GM19328 (cell line): Measurements from ENCODE around the gene TIGD4.
"Not testable (repeated sequence)": the region's sequence is repeated elsewhere in the genome, so short reads cannot be mapped to it uniquely, and the experiment has no call there.

Source experiments
- ATAC-seq: cut with Tn5 transposase; IDR thresholded peaks from one replicate; pipeline ENCODE4 v1.9.1; 2021; ENCODE audit warnings: mild to moderate bottlenecking, moderate library complexity; ENCODE audit not compliant: unreplicated experiment

TIGD4 gene

GRCh38 chr4:152784490-152785350, 5.2 kb upstream of the TIGD4 start:
- no peak for ATAC-seq

- ATAC-seq = peak; percentile 18
These were observed 793 bp upstream of the TIGD4 start for GRCh38 chr4:152780267-152780778.

GRCh38 chr4:152778656-152779512, 646 bp downstream of the TIGD4 start:
- ATAC-seq = peak; percentile 20

GRCh38 chr4:152777488-152777887, 2.0 kb downstream of the TIGD4 start:
- no peak for ATAC-seq

GRCh38 chr4:152776352-152776751, 3.2 kb downstream of the TIGD4 start:
- ATAC-seq = no peak

GRCh38 chr4:152773953-152774352, 5.6 kb downstream of the TIGD4 start:
- no peak for ATAC-seq

GRCh38 chr4:152773339-152773738, 6.2 kb downstream of the TIGD4 start:
- no peak for ATAC-seq

- peak; percentile 82 for ATAC-seq
These were observed 7.6 kb downstream of the TIGD4 start for GRCh38 chr4:152771741-152772533.

GRCh38 chr4:152765069-152765737, 14.3 kb downstream of the TIGD4 start:
- not testable (repeated sequence) for ATAC-seq

GRCh38 chr4:152763796-152764195, 15.7 kb downstream of the TIGD4 start:
- ATAC-seq = no peak

GRCh38 chr4:152748619-152749018, 30.9 kb downstream of the TIGD4 start:
- no peak for ATAC-seq

GRCh38 chr4:152747444-152747843, 32.1 kb downstream of the TIGD4 start:
- no peak for ATAC-seq

- ATAC-seq = no peak
These were observed 40.7 kb downstream of the TIGD4 start for GRCh38 chr4:152738827-152739226.

- ATAC-seq = no peak
These were observed 43.6 kb downstream of the TIGD4 start for GRCh38 chr4:152735906-152736305.

GRCh38 chr4:152735396-152735859, 44.1 kb downstream of the TIGD4 start:
- ATAC-seq = no peak

GRCh38 chr4:152734699-152735050, 44.9 kb downstream of the TIGD4 start:
- ATAC-seq = no peak

GRCh38 chr4:152734015-152734698, 45.4 kb downstream of the TIGD4 start:
- no peak for ATAC-seq

- ATAC-seq = no peak
These were observed 47.5 kb downstream of the TIGD4 start for GRCh38 chr4:152731997-152732396.

- ATAC-seq = no peak
These were observed 50.1 kb downstream of the TIGD4 start for GRCh38 chr4:152729466-152729865.

GRCh38 chr4:152728343-152728742, 51.2 kb downstream of the TIGD4 start:
- no peak for ATAC-seq
